ENCODE results near the gene LITAFD.
"Not testable (repeated sequence)": the region's sequence is repeated elsewhere in the genome, so short reads cannot be mapped to it uniquely, and the experiment has no call there.

Gene LITAFD

GRCh38 chr16:8855972-8856371 lies 26.2 kb upstream of the LITAFD start:
- no peak for DNase-seq (ENCODE audit: low read depth, low spot score)

DNA sequence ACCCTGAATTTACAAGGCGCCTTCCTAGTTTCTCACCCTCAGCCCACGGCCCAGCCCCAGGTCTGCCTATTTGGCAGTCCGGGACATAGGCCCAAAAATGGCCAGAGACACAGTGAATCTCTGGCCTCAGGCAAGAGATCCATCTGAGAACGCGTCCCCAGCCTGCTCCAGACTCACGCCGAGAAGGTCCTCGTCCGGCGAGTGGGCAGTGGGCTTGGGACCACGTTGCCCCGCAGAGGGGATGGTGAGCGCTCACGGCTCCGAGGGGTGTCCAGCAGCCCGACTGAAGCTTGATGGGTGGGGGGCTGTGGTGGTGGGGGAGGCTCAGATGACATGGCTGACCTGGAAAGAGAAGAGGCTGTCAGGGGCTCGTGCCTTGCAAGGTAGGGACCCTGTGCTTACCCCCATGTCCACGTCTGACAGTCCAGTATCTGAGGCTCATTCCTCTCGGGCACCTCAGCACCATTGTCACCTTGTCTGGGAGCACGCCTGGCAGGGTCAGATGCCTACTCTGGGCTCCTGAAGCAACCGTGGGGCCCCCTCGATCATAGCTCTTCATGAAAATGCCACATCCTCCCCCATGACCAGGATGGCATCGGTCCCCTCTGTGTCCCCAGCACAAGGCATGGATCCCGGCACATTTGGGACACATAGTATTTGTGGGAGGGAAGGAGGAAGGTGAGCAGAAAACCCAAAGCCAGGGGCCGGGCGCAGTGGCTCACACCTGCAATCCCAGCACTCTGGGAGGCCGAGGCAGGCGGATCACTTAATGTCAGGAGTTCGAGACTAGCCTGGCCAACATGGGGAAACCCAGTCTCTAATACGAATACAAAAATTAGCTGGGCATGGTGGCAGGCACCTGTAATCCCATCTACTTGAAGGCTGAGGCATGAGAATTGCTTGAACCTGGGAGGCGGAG lies 22.9 kb upstream of the LITAFD start:
- no peak for DNase-seq (ENCODE audit: low read depth, low spot score)

DNA sequence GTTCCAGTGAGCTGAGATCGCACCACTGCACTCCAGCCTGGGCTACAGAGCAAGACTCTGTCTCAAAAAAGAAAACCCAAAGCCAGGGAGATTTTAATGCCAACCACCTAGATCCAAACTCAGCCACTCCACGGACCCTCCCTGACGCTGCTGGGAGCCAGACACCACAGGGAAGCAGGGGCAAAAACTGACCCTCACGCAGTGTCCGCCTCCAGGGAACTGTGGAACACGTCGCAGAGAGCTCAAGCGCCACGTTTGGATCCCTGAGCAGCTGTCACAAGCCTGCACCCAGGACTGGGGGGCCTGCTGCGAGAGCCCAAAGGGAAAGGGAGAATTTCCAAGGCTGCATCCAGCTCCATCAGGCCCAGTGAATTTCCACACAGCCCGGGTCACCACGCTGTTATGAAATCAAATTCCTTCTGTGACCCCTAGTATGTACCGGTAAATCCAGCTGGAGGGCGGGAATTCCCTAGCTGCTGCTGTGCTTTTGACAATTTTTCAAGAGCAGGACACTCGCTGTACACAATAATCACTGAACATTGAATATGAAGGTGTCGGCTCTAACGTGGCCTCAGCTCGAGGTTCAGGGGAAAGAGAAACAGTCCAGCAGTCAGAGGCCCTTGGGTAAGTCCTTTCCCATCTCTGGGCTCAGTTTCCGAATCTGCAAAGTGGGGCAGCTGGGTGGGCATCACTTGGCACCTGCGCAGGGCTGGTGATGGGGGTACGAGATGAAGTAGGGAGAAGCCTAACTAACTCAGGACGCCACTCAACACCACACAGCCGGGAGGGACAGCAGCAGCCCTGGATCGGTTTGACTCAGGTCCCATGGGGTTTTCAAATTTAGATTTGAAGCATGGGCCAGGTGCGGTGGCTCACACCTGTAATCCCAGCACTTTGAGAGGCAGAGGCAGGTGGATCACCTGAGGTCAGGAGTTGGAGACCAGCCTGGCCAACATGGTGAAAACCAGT lies 22.0 kb upstream of the LITAFD start:
- no peak for DNase-seq (ENCODE audit: low read depth, low spot score)

- no peak for DNase-seq (ENCODE audit: low read depth, low spot score)
Measured at GRCh38 chr16:8861563-8862308, 20.4 kb upstream of the LITAFD start.

DNA sequence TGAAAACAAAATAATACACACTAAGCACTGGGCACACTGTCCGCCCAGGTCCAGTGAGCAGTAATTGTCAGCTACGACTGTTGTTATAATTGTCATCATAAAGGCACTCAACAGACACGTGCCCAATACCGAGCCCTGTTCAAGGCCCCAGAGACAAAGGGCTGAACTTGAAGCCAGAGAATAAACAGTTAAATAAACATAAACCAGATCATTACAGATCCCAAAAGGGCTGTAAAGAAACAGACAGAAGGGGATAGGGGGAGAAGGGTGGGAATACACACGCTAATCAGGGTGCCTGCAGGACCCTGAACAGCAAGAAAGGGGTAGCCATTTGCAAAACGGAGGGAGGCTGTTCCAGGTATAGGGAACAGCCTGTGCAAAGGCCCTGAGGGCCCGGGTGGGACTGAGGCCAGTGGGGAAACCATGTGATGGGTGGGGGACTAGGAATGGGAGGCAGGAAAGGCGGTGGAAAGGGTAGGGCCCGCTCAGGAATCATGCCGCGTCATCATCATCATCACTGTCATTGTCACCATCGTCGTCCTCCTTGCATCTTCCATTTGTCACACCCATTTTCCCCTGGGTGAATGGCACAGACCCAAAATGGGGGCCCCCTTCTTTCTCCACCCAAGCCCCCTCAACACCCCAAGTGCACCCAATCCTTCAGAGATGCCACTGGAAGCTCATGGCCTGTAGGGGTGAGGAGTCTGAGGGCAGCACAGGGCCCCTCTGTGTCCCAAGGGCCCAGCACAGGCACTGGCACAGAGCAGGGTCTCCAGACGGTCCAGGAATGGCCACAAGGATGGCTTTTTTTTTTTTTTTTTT lies 19.6 kb upstream of the LITAFD start:
- DNase-seq (ENCODE audit: low read depth, low spot score), result no peak

- no peak for DNase-seq (ENCODE audit: low read depth, low spot score)
Measured at GRCh38 chr16:8863594-8864424, 18.3 kb upstream of the LITAFD start.

DNA sequence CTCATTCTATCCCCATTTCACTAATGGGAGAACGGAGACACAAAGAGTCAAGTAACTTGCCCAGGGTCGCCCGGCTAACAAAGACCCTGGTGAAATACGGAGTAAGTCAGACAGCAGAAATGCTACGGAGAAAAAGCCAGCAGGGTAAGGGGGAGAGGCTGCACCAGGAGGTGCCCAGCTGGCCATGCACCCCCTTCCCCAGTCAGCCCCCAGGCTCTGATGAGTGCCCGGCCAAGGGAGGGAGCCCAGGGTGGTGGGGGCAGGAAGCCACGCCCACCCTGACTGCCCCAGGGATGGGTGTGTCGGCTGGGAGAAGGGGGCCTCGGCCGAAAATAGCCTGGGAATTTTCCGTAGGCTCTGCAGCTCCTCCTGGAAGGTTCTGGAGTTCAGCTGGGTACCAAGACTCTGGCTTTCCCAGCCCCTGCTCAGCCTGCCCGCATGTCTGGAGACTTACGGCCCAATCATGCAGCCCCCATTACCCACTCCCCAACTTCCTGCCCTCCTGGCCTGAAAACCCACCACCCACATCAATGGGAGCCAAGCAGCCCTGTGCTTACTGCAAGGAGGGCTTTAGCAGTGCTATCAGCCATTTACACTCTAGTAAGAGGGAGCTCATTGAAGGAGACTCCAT lies 17.6 kb upstream of the LITAFD start:
- no peak for DNase-seq (ENCODE audit: low read depth, low spot score)

DNA sequence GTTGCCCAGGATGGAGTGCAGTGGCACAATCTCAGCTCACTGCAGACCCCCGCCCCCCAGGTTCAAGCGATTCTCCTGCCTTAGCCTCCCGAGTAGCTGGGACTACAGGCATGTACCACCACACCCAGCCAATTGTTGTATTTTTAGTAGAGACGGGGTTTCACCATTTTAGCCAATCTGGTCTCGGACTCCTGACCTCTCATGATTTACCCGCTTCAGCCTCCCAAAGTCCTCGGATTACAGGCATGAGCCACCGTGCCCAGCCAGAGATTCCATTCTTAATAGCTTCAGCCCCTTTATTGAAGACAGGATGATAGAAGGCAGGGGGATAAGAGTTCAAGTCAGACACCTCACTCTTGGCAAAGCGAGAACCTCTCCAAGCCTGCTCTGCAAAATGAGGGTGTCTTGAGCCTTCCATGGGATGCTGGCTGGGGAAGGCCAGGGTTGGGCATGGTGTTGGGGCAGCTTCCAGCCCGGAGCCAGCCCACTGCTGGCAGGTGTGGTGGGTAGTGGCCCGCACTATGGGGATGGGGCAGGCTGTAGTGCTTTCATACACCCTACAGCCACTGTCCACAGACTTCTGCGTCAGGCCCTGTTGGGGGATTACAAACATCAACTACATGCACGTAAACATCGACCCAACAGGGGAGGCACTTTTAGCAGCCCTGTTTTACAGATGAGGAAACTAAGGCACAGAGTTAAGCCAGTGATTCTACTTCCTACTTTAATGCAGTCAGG lies 16.8 kb upstream of the LITAFD start:
- no peak for DNase-seq (ENCODE audit: low read depth, low spot score)

DNA sequence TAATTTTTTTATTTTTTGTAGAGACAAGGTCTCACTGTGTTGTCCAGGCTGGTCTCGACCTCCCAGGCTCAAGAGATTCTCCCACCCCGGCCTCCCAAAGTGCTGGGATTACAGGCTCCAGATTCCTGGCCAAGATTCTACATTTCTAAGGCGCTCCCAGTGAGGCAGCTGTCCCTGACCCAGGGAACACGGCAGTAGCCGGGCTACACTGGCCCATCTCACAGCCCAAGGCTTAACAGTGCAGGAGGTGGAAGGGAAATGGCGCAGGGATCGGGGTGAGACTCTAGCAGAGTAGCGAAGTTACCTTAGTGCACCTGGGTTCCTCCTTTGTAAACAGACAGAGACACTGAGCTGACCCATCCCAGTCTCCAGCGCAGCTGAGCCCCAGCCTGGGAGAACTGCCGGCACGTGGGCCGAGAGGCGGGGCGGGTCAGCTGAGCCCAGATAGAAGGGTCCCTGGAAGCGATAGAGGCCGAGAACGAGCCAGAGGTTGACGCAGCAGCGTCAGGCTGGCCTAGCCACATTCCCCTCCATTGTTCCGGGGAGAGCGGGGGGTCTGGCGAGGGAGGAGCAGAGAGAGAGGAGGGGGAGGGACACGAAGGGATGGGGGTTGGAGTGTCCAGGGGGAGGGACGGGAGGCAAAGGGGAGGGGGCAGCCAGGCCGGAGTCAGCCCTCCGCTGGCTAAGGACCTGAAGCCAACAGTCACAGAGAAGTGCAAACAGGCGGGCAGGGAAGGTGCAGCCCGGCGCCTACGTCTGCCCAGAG lies 15.8 kb upstream of the LITAFD start:
- DNase-seq (ENCODE audit: low read depth, low spot score), result peak; percentile 78

GRCh38 chr16:8866884-8867215 lies 15.3 kb upstream of the LITAFD start:
- DNase-seq (ENCODE audit: low read depth, low spot score), result no peak

DNA sequence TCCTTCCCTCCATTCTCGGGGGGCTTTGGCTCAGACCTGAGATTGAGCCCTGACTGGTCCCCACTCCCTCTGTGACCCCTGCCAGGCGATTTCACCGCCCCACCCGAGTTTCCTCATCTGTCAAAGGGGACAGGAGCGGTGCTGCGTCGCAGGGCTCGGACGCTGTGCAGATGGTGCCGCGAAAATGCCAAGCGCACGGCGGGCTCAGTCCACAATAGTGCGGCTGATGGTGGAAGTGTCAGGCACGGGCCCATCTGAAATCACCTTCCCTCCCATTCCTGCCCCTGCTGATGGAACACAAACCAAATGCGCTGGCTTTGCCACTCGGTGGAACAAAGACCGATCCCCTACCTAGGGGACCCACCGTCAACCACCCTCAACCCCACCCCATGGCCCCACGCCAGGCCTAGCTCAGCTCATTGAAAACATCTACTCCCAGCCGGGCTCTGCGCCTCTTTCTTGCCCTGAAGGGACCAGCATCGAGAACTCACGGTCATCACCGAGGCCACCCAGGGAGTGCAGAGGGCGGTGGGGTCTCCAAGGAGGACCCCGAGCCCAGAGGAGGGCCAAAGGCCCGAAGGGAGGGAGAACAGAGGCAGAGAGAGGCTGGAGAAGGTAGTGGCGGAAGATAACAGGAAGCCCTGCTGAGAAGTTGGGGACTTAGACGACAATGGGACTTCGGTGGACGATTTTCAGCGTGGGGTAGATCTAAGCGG lies 14.8 kb upstream of the LITAFD start:
- DNase-seq (ENCODE audit: low read depth, low spot score), result no peak

GRCh38 chr16:8867932-8868415 lies 14.2 kb upstream of the LITAFD start:
- DNase-seq (ENCODE audit: low read depth, low spot score), result no peak

DNA sequence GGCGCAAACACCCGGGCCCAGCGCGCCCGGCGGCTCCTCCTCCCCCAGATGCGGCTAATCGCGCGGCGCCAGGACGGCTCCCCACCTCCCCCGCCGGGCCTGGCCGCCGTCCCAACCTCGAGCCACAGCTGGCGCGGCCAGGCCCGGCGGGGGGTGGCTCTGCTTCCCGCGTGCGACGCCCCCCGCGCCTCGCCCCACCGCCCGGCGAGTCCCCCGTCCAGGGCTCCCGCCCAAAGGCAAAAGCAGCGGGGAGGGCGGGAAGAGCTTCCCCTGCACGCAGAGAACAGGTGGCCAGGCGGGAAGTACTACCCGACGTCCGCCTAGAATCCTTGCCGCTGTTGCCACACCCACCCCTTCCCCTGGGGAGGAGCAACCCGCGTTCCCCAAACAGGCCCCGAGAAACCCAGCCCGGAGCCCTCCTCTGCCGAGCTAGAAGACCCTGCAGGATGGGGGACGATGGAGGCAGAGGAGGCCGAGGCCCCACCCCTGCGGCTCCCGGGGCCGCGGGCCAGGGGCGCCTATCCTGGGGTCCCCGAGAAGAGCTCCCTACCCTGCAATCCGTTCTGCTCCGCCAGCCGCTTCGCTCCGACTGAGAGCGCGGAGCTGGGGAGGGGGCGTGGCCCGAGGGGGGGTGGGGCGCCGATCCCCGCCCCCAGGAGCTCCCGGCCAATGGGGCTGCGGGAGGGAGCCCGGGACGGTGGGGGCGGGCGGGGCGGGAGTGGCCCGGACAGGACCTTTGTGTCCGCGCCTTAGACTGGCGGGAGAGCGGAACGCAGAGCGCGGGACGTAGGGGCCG lies 13.5 kb upstream of the LITAFD start, which contains the start of gene CARHSP1:
Gene CARHSP1, minus strand, starts transcription at position 591 of the 796 bp plus-strand sequence. CDS start 9,678 bp downstream, outside the sequence.
- DNase-seq (ENCODE audit: low read depth, low spot score), result no peak

DNA sequence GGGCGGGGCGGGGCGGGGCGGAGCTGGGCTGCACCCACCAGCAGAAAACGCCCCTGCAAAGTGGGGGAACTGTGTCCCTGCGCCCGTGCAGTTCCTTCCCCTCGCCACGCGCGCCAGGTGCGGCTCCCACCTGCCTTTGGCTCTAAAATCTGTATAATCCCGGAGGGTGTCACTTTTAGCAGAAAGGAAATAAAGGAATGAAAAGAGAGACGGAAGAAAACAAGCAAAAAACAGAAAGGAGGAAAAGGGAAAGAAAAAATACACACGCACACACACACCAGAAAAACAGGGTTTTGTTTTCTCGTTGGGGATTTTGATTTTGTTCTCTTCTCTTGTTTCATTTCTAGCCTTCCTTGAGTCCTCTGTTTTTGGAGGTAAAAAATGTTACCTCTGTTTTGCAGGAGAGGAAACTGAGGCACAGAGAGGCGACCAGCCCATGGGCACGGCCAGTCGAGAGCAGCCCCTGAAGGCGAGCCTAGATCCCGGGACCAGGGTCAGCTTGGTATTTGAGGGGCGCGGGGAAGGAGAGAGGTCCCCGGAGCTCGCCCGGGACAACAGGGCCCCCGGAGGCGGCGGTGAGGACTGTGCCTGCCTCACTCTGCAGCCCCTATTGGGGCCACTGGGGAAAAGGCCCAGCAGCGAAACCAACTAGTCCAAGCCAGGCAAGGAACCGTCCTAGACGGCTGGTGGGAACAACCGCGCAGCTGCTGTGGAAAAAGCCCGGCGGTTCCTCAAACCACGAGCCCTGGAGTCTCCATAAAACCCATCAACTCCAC lies 12.8 kb upstream of the LITAFD start:
- no peak for DNase-seq (ENCODE audit: low read depth, low spot score)

- DNase-seq (ENCODE audit: low read depth, low spot score), result not testable (repeated sequence)
Measured at GRCh38 chr16:8869988-8870241, 12.2 kb upstream of the LITAFD start.

- DNase-seq (ENCODE audit: low read depth, low spot score), result no peak
Measured at GRCh38 chr16:8872071-8872470, 10.1 kb upstream of the LITAFD start.
